Neural progenitor cell (in vitro differentiated cells): ENCODE measurements around the gene MICAL2.

Source experiments
- CTCF ChIP-seq: fragments of 200-600 bp; sonication (generic); IDR thresholded peaks from 2 replicates; pipeline ENCODE4 v1.5.1; 2017; ENCODE audit warnings: antibody characterized with exemption, mild to moderate bottlenecking
- EZH2 ChIP-seq: fragments of 200-600 bp; sonication (generic); IDR thresholded peaks from 2 replicates; pipeline ENCODE4 v1.6.1; 2017; ENCODE audit warnings: antibody characterized with exemption, mild to moderate bottlenecking, moderate library complexity
- EZH2phosphoT487 ChIP-seq: fragments of 200-600 bp; sonication (generic); IDR thresholded peaks from 2 replicates; pipeline ENCODE4 v1.6.1; 2017; ENCODE audit warnings: antibody characterized with exemption

- TF ChIP-seq CTCF (no peak), EZH2phosphoT487 (no peak), EZH2 (no peak)
Observed at GRCh38 chr11:12238420-12238819, 128.0 kb downstream of the MICAL2 start.
